ENCODE measurements around the gene AANAT.

DNA sequence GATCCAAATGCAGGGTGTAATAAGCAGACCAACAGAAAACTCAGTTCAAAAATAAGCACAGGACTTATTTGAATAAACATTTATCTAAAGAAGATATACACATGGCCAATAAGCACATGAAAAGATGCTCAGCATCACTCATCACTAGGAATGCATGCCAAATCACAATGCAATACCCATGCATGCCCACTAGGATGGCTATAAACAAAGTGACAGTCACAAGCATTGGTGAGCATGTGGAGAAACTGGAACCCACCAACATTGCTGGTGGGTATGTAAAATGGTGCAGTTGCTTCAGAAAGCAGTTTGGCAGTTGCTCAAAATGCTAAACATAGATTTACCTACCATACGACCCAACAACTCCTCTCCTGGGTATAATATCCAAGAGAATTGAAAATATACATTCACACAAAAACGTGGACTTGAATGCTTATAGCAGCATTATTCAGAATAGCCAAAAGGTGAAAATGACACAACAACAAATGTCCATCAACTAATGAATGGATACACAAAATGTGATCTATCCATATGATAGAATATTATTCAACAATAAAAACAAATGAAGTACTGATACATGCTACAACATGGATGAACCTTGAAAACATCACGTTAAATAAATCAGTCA, 34.6 kb upstream of the AANAT start:
- TF ChIP-seq POLR2A (IDR thresholded peaks at IDR 0.05): no peak
- no peak for TF ChIP-seq POLR2AphosphoS5 (IDR thresholded peaks at IDR 0.05)

Data from transverse colon (tissue), 3 donors.